HG03108 (cell line): Measurements from ENCODE around the gene TPCN2.

ENCODE experiments used
- ATAC-seq: cut with Tn5 transposase; IDR thresholded peaks from one replicate; pipeline ENCODE4 v1.9.1; 2021; ENCODE audit warnings: moderate library complexity; ENCODE audit not compliant: unreplicated experiment

TPCN2 gene

DNA sequence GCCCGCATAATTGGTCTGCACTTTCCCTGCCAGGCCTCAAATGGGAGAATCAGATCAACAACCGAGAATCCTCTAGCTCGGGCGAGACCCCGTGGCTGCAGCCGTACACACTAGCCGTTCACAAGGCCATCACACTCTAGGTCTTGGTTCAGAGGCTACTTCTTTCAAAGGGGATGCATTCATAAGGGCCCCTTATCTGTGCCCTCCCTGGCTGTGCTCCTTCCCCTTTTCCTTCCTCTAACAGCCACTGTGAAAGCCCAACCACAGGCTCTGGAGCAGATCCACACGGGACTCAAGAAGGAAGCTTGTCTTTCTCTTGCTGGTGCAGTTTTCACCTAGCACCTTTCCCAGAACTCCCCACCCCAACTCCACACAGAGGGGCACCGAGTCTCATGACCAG is 131.5 kb downstream of the TPCN2 start:
- no peak for ATAC-seq

DNA sequence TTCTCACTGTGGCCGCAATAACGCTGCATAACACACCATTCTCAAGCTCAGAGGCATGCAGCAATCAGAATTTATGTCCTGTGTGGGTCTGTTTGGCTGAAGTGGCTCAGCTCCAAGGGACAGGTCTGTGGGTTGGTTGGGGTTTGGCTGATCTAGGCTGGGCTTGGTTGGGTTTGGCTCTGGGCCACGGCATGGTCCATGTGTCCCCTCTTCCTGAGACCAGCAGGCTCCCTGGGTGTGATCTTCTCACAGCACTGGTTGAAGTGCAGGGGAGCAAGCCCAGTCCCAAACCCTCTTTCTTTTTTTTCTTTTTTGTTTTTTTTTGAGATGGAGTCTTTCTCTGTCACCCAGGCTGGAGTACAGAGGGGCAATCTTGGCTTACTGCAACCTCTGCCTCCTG is 132.0 kb downstream of the TPCN2 start:
- no peak for ATAC-seq

DNA sequence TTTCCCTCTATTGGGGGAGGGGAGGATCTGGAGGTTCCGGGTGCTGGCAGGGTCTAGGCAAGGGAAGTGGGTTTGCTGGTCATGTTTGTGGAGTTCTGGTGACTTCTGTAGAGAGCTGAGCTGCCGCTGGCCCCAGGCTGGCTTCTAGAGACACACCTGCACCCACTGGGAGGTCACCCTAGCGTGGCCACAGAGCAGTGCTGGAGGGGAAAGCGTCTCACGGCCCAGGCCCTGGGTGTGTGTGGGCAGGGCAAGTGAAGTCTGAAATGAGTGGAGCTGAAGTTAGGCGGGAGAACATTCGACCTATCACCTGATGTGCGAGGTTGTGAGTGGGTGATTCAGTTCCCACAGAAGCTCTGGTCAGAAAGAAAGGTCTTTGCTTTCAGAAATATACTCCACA is 134.9 kb downstream of the TPCN2 start:
- ATAC-seq: no peak
